Memory B cell (primary cell): ENCODE data around the gene C2CD4C.
"Not testable (repeated sequence)": the region's sequence is repeated elsewhere in the genome, so short reads cannot be mapped to it uniquely, and the experiment has no call there.

Experiments
- ATAC-seq: fragments of 150-1000 bp; cut with Tn5 transposase; 2 replicates; pipeline ENCODE4 v1.10.0; 2021; ENCODE audit warnings: low read depth, mild to moderate bottlenecking, moderate library complexity
- DNase-seq, 2 donors: peaks; one replicate each; pipeline ENCODE4 v3.0.0; 2022; ENCODE audit warnings: low spot score in 2 of 2
- H3K27ac Mint-ChIP-seq: one replicate; pipeline ENCODE4 v1.8.0; 2022; ENCODE audit warnings: mild to moderate bottlenecking, moderate library complexity, mixed read lengths
- H3K27me3 Mint-ChIP-seq: one replicate; pipeline ENCODE4 v1.8.0; 2022; ENCODE audit warnings: mixed read lengths
- H3K36me3 Mint-ChIP-seq: one replicate; pipeline ENCODE4 v1.8.0; 2022; ENCODE audit warnings: mild to moderate bottlenecking, mixed read lengths
- H3K4me1 Mint-ChIP-seq: one replicate; pipeline ENCODE4 v1.8.0; 2022; ENCODE audit warnings: mixed read lengths
- H3K4me3 Mint-ChIP-seq: one replicate; pipeline ENCODE4 v1.8.0; 2022; ENCODE audit warnings: mild to moderate bottlenecking, moderate library complexity, mixed read lengths
- H3K9me3 Mint-ChIP-seq: one replicate; pipeline ENCODE4 v1.8.0; 2022; ENCODE audit warnings: mixed read lengths

Gene C2CD4C

GRCh38 chr19:369876-370275 is 39.1 kb downstream of the C2CD4C start:
- Mint-ChIP-seq H3K9me3 (no peaks in the 10 kb centered on the region), H3K4me3 (no peak overlapping the region), H3K4me1 (no peaks in the 10 kb centered on the region), H3K36me3 (peaks cover 3% of the 10 kb centered on the region), H3K27ac (no peak overlapping the region), H3K27me3 (peaks cover 17% of the 10 kb centered on the region)
- ATAC-seq, result no peak
- no peak for DNase-seq

- H3K27me3 Mint-ChIP-seq, result peaks cover 17% of the 10 kb centered on the region
- no peak for ATAC-seq
Measured at GRCh38 chr19:369256-369655, 39.7 kb downstream of the C2CD4C start.

GRCh38 chr19:368630-369024 is 40.3 kb downstream of the C2CD4C start:
- Mint-ChIP-seq H3K36me3 (peaks cover 3% of the 10 kb centered on the region), H3K27me3 (peaks cover 17% of the 10 kb centered on the region), H3K27ac (no peak overlapping the region), H3K4me1 (no peaks in the 10 kb centered on the region), H3K9me3 (no peaks in the 10 kb centered on the region), H3K4me3 (no peak overlapping the region)
- no peak for ATAC-seq
- DNase-seq, result no peak

More at GRCh38 chr19:369256-369655, 39.7 kb downstream of the C2CD4C start:
- Mint-ChIP-seq H3K4me3 (no peak overlapping the region), H3K36me3 (peaks cover 3% of the 10 kb centered on the region), H3K9me3 (no peaks in the 10 kb centered on the region), H3K27ac (no peak overlapping the region), H3K4me1 (no peaks in the 10 kb centered on the region)
- DNase-seq, result no peak

- DNase-seq (no peak), ATAC-seq (no peak)
- Mint-ChIP-seq H3K27ac (no peak overlapping the region), H3K27me3 (peaks cover 17% of the 10 kb centered on the region), H3K9me3 (no peaks in the 10 kb centered on the region), H3K36me3 (peaks cover 3% of the 10 kb centered on the region), H3K4me3 (no peak overlapping the region), H3K4me1 (no peaks in the 10 kb centered on the region)
Measured at GRCh38 chr19:367963-368629, 40.9 kb downstream of the C2CD4C start.

GRCh38 chr19:367561-367960 is 41.4 kb downstream of the C2CD4C start:
- H3K36me3 Mint-ChIP-seq, result peaks cover 5% of the 10 kb centered on the region
- DNase-seq, result no peak
- H3K4me3 Mint-ChIP-seq, result no peak overlapping the region

GRCh38 chr19:366951-367350 is 42.0 kb downstream of the C2CD4C start:
- Mint-ChIP-seq H3K27me3 (peaks cover 18% of the 10 kb centered on the region), H3K36me3 (peaks cover 5% of the 10 kb centered on the region), H3K4me3 (no peak overlapping the region), H3K4me1 (no peaks in the 10 kb centered on the region), H3K27ac (no peak overlapping the region), H3K9me3 (peaks cover 2% of the 10 kb centered on the region)
- ATAC-seq (no peak), DNase-seq (no peak)

More at GRCh38 chr19:367561-367960, 41.4 kb downstream of the C2CD4C start:
- Mint-ChIP-seq H3K27ac (no peak overlapping the region), H3K27me3 (peaks cover 19% of the 10 kb centered on the region), H3K4me1 (no peaks in the 10 kb centered on the region), H3K9me3 (peaks cover 2% of the 10 kb centered on the region)
- ATAC-seq, result no peak

- no peak overlapping the region for H3K4me3 Mint-ChIP-seq
- ATAC-seq (no peak), DNase-seq (no peak)
- no peaks in the 10 kb centered on the region for H3K4me1 Mint-ChIP-seq
- H3K27ac Mint-ChIP-seq, result no peak overlapping the region
- H3K27me3 Mint-ChIP-seq, result peaks cover 18% of the 10 kb centered on the region
- peaks cover 2% of the 10 kb centered on the region for H3K9me3 Mint-ChIP-seq
- H3K36me3 Mint-ChIP-seq, result peaks cover 5% of the 10 kb centered on the region
Measured at GRCh38 chr19:366205-366783, 42.7 kb downstream of the C2CD4C start.

GRCh38 chr19:364496-365287 is 44.3 kb downstream of the C2CD4C start:
- Mint-ChIP-seq H3K27ac (no peak overlapping the region), H3K36me3 (peaks cover 5% of the 10 kb centered on the region), H3K4me1 (no peaks in the 10 kb centered on the region), H3K4me3 (no peak overlapping the region), H3K9me3 (peaks cover 2% of the 10 kb centered on the region), H3K27me3 (peaks cover 17% of the 10 kb centered on the region)
- ATAC-seq, result no peak
- no peak for DNase-seq

GRCh38 chr19:362683-363082 is 46.3 kb downstream of the C2CD4C start:
- DNase-seq (no peak), ATAC-seq (no peak)
- H3K9me3 Mint-ChIP-seq, result peaks cover 2% of the 10 kb centered on the region
- no peak overlapping the region for H3K27ac Mint-ChIP-seq
- peaks cover 13% of the 10 kb centered on the region for H3K27me3 Mint-ChIP-seq
- no peak overlapping the region for H3K4me3 Mint-ChIP-seq
- H3K36me3 Mint-ChIP-seq, result peaks cover 2% of the 10 kb centered on the region
- H3K4me1 Mint-ChIP-seq, result no peaks in the 10 kb centered on the region

GRCh38 chr19:362154-362553 is 46.8 kb downstream of the C2CD4C start:
- Mint-ChIP-seq H3K4me3 (no peak overlapping the region), H3K4me1 (no peaks in the 10 kb centered on the region), H3K27ac (no peak overlapping the region), H3K36me3 (peaks cover 2% of the 10 kb centered on the region), H3K9me3 (peaks cover 2% of the 10 kb centered on the region), H3K27me3 (peaks cover 17% of the 10 kb centered on the region)
- ATAC-seq (no peak), DNase-seq (no peak)

- H3K27ac Mint-ChIP-seq, result no peak overlapping the region
- no peak overlapping the region for H3K4me3 Mint-ChIP-seq
- peaks cover 2% of the 10 kb centered on the region for H3K36me3 Mint-ChIP-seq
Measured at GRCh38 chr19:359653-359925, 49.4 kb downstream of the C2CD4C start.

GRCh38 chr19:355536-355935 is 53.4 kb downstream of the C2CD4C start:
- H3K27ac Mint-ChIP-seq, H3K4me3 Mint-ChIP-seq, DNase-seq, H3K27me3 Mint-ChIP-seq, H3K9me3 Mint-ChIP-seq, ATAC-seq, H3K36me3 Mint-ChIP-seq, H3K4me1 Mint-ChIP-seq: not testable (repeated sequence)

More at GRCh38 chr19:359653-359925, 49.4 kb downstream of the C2CD4C start:
- no peak for ATAC-seq
- peaks cover 2% of the 10 kb centered on the region for H3K9me3 Mint-ChIP-seq
- peaks cover 9% of the 10 kb centered on the region for H3K27me3 Mint-ChIP-seq
- no peak for DNase-seq
- no peaks in the 10 kb centered on the region for H3K4me1 Mint-ChIP-seq
